ENCODE data around the gene PROM1.
A peak's percentile ranks its signal among the peaks of the same experiment; 100 is the strongest.

The PROM1 gene

GRCh38 chr4:16025268-16025667, 58.6 kb downstream of the PROM1 start:
- DNase-seq: no peak

GRCh38 chr4:16023776-16024408, 59.9 kb downstream of the PROM1 start:
- DNase-seq: no peak

GRCh38 chr4:16021804-16022560, 61.8 kb downstream of the PROM1 start:
- no peak for DNase-seq

- no peak for DNase-seq
These were observed 64.2 kb downstream of the PROM1 start for GRCh38 chr4:16019649-16020048.

- no peak for DNase-seq
These were observed 65.0 kb downstream of the PROM1 start for GRCh38 chr4:16018841-16019240.

- no peak for DNase-seq
These were observed 65.7 kb downstream of the PROM1 start for GRCh38 chr4:16018061-16018676.

GRCh38 chr4:16016536-16016935, 67.3 kb downstream of the PROM1 start:
- DNase-seq: no peak

GRCh38 chr4:16011173-16011572, 72.7 kb downstream of the PROM1 start:
- no peak for DNase-seq

- DNase-seq: no peak
These were observed 74.7 kb downstream of the PROM1 start for GRCh38 chr4:16009153-16009552.

GRCh38 chr4:16007471-16008095, 76.2 kb downstream of the PROM1 start:
- no peak for DNase-seq

GRCh38 chr4:16006771-16007446, 76.9 kb downstream of the PROM1 start:
- no peak for DNase-seq

GRCh38 chr4:16005676-16006075, 78.1 kb downstream of the PROM1 start:
- DNase-seq: no peak

GRCh38 chr4:16001484-16001858, 82.4 kb downstream of the PROM1 start:
- DNase-seq: peak; percentile 79

- DNase-seq: no peak
These were observed 82.9 kb downstream of the PROM1 start for GRCh38 chr4:16000708-16001483.

GRCh38 chr4:15996773-15997172, 87.0 kb downstream of the PROM1 start:
- DNase-seq: no peak

- DNase-seq: no peak
These were observed 88.0 kb downstream of the PROM1 start for GRCh38 chr4:15995826-15996225.

- DNase-seq: peak; percentile 13
These were observed 91.7 kb downstream of the PROM1 start for GRCh38 chr4:15992167-15992485.

GRCh38 chr4:15990570-15991285, 93.1 kb downstream of the PROM1 start:
- DNase-seq: no peak

GRCh38 chr4:15989424-15989823, 94.4 kb downstream of the PROM1 start:
- DNase-seq: no peak

GRCh38 chr4:15988222-15988621, 95.6 kb downstream of the PROM1 start:
- DNase-seq: no peak

- DNase-seq: no peak
These were observed 96.9 kb downstream of the PROM1 start for GRCh38 chr4:15986907-15987306.

GRCh38 chr4:15983610-15984009, 100.2 kb downstream of the PROM1 start:
- no peak for DNase-seq
